Astrocyte (in vitro differentiated cells and primary cell): ENCODE results near the gene COL26A1. TPM values are rescaled to one million over a fixed set of nuclear protein-coding genes. Genes with fewer than 3 reads are reported as not detected.

Experiments used
- DNase-seq: peaks from one replicate; pipeline ENCODE4 v3.0.0-alpha.2; 2010; ENCODE audit warnings: low read depth
- FAIRE-seq: peaks from 2 replicates; lab custom pipeline; 2011; peaks lifted over from hg19 to GRCh38; lab: Jason Lieb, UNC
- H2AFZ ChIP-seq: 2 replicates; pipeline ENCODE4 v1.6.0; 2012; ENCODE audit warnings: low read depth, low read length, inconsistent platforms
- H3K27ac ChIP-seq: 2 replicates; pipeline ENCODE4 v1.5.1; 2011; ENCODE audit warnings: low read depth, low read length, inconsistent platforms
- H3K27me3 ChIP-seq: 2 replicates; pipeline ENCODE4 v1.6.0; 2011; ENCODE audit warnings: low read length, inconsistent platforms; ENCODE audit not compliant: insufficient read depth
- H3K36me3 ChIP-seq: 2 replicates; pipeline ENCODE4 v1.5.1; 2011; ENCODE audit warnings: low read length, inconsistent platforms; ENCODE audit not compliant: insufficient read depth
- H3K4me1 ChIP-seq: 2 replicates; pipeline ENCODE4 v1.5.1; 2011; ENCODE audit warnings: low read length, inconsistent platforms; ENCODE audit not compliant: insufficient read depth
- H3K4me2 ChIP-seq: 2 replicates; pipeline ENCODE4 v1.6.0; 2012; ENCODE audit warnings: low read length, inconsistent platforms
- H3K4me3 ChIP-seq: 2 replicates; pipeline ENCODE4 v1.5.1; 2011; ENCODE audit warnings: low read depth, mild to moderate bottlenecking, low read length, inconsistent platforms; ENCODE audit not compliant: insufficient read depth
- H3K79me2 ChIP-seq: 2 replicates; pipeline ENCODE4 v1.6.0; 2012; ENCODE audit warnings: mild to moderate bottlenecking, low read length, inconsistent platforms; ENCODE audit not compliant: insufficient read depth
- H3K9ac ChIP-seq: 2 replicates; pipeline ENCODE4 v1.6.0; 2012; ENCODE audit warnings: mild to moderate bottlenecking, low read length, inconsistent platforms
- H3K9me3 ChIP-seq: 2 replicates; pipeline ENCODE4 v1.5.1; 2012; ENCODE audit warnings: low read depth, mild to moderate bottlenecking, low read length, inconsistent platforms; ENCODE audit not compliant: insufficient read depth
- H4K20me1 ChIP-seq: 2 replicates; pipeline ENCODE4 v1.6.0; 2012; ENCODE audit warnings: low read length, inconsistent platforms; ENCODE audit not compliant: insufficient read depth
- H3K27ac Mint-ChIP-seq: one replicate; pipeline ENCODE4 v1.8.0; 2021; ENCODE audit warnings: mild to moderate bottlenecking, mixed read lengths; ENCODE audit not compliant: unreplicated experiment
- H3K27me3 Mint-ChIP-seq: one replicate; pipeline ENCODE4 v1.8.0; 2021; ENCODE audit warnings: low read depth, mixed read lengths; ENCODE audit not compliant: unreplicated experiment
- H3K36me3 Mint-ChIP-seq: one replicate; pipeline ENCODE4 v1.8.0; 2021; ENCODE audit warnings: low read depth, mixed read lengths; ENCODE audit not compliant: unreplicated experiment
- H3K4me1 Mint-ChIP-seq: one replicate; pipeline ENCODE4 v1.8.0; 2021; ENCODE audit warnings: low read depth, mixed read lengths; ENCODE audit not compliant: unreplicated experiment
- H3K4me3 Mint-ChIP-seq: one replicate; pipeline ENCODE4 v1.8.0; 2021; ENCODE audit warnings: mild to moderate bottlenecking, moderate library complexity, mixed read lengths; ENCODE audit not compliant: unreplicated experiment
- H3K9me3 Mint-ChIP-seq: one replicate; pipeline ENCODE4 v1.8.0; 2021; ENCODE audit warnings: mild to moderate bottlenecking, mixed read lengths; ENCODE audit not compliant: unreplicated experiment
- CTCF ChIP-seq: IDR thresholded peaks from 2 replicates; pipeline ENCODE4 v1.5.1; 2011; ENCODE audit warnings: low read depth, mild to moderate bottlenecking, inconsistent platforms, low read length, moderate library complexity; ENCODE audit not compliant: insufficient read depth
- EZH2 ChIP-seq: IDR thresholded peaks from 2 replicates; pipeline ENCODE4 v1.6.1; 2012; ENCODE audit warnings: mild to moderate bottlenecking, low read length, inconsistent platforms; ENCODE audit not compliant: insufficient read depth
- total RNA-seq: library from RNA; stranded (reverse); gene quantifications from 2 replicates; pipeline ENCODE4 v1.2.1, GENCODE V29; 2021

Gene COL26A1
- total RNA-seq, 1 donor from 2014 or later = 7.1 TPM

GRCh38 chr7:101328159-101328558 is 34.5 kb upstream of the COL26A1 start:
- Mint-ChIP-seq H3K27me3 (peaks cover 12% of the 10 kb centered on the region), H3K9me3 (peaks cover 1% of the 10 kb centered on the region), H3K27ac (no peak overlapping the region), H3K4me1 (no peaks in the 10 kb centered on the region), H3K36me3 (no peaks in the 10 kb centered on the region), H3K4me3 (no peak overlapping the region)
- no peaks in the 10 kb centered on the region for H3K9me3 ChIP-seq
- H2AFZ ChIP-seq = no peak overlapping the region
- DNase-seq (no peak), FAIRE-seq (no peak)
- H4K20me1 ChIP-seq = no peaks in the 10 kb centered on the region
- no peak overlapping the region for H3K4me3 ChIP-seq
- TF ChIP-seq EZH2 (no peak), CTCF (no peak)
- no peak overlapping the region for H3K9ac ChIP-seq
- H3K4me1 ChIP-seq = no peaks in the 10 kb centered on the region
- no peaks in the 10 kb centered on the region for H3K79me2 ChIP-seq
- H3K36me3 ChIP-seq = no peaks in the 10 kb centered on the region
- no peaks in the 10 kb centered on the region for H3K27me3 ChIP-seq
- H3K27ac ChIP-seq = no peak overlapping the region
- H3K4me2 ChIP-seq = no peak overlapping the region

- Histone ChIP-seq H3K9ac (no peak overlapping the region), H3K27ac (no peak overlapping the region), H3K4me3 (no peak overlapping the region), H3K36me3 (no peaks in the 10 kb centered on the region), H2AFZ (no peak overlapping the region), H3K4me1 (no peaks in the 10 kb centered on the region), H4K20me1 (no peaks in the 10 kb centered on the region), H3K9me3 (no peaks in the 10 kb centered on the region), H3K79me2 (no peaks in the 10 kb centered on the region), H3K4me2 (no peak overlapping the region), H3K27me3 (no peaks in the 10 kb centered on the region)
- Mint-ChIP-seq H3K4me3 (no peak overlapping the region), H3K9me3 (no peaks in the 10 kb centered on the region), H3K36me3 (peaks cover 2% of the 10 kb centered on the region), H3K27me3 (peaks cover 10% of the 10 kb centered on the region), H3K4me1 (no peaks in the 10 kb centered on the region), H3K27ac (no peak overlapping the region)
- DNase-seq (no peak), FAIRE-seq (no peak)
- no peak for TF ChIP-seq CTCF
- TF ChIP-seq EZH2 = no peak
These were observed 32.6 kb upstream of the COL26A1 start for GRCh38 chr7:101330011-101330484.

GRCh38 chr7:101332026-101332425 is 30.6 kb upstream of the COL26A1 start:
- H4K20me1 ChIP-seq = no peaks in the 10 kb centered on the region
- Mint-ChIP-seq H3K4me1 (no peaks in the 10 kb centered on the region), H3K27me3 (peaks cover 8% of the 10 kb centered on the region), H3K36me3 (peaks cover 2% of the 10 kb centered on the region), H3K27ac (no peak overlapping the region), H3K9me3 (no peaks in the 10 kb centered on the region), H3K4me3 (no peak overlapping the region)
- DNase-seq (no peak), FAIRE-seq (no peak)
- no peaks in the 10 kb centered on the region for H3K36me3 ChIP-seq
- no peaks in the 10 kb centered on the region for H3K4me1 ChIP-seq
- TF ChIP-seq EZH2 (no peak), CTCF (no peak)
- H3K9me3 ChIP-seq = no peaks in the 10 kb centered on the region
- H3K9ac ChIP-seq = no peak overlapping the region
- H3K79me2 ChIP-seq = no peaks in the 10 kb centered on the region
- H2AFZ ChIP-seq = no peak overlapping the region
- no peak overlapping the region for H3K4me3 ChIP-seq
- no peaks in the 10 kb centered on the region for H3K27me3 ChIP-seq
- H3K27ac ChIP-seq = no peak overlapping the region
- H3K4me2 ChIP-seq = no peak overlapping the region
